Peyer's patch (tissue), 4 donors: ENCODE measurements around the gene IGLL1. TPM values are rescaled to one million over a fixed set of nuclear protein-coding genes. Genes with fewer than 3 reads are reported as not detected.
A peak's percentile ranks its signal among the peaks of the same experiment; 100 is the strongest.

Experiments used
- DNase-seq, 3 donors: peaks; one replicate each; pipeline ENCODE4 v3.0.0-alpha.2; 2017 to 2019
- H3K27ac ChIP-seq, 4 donors: fragments of 200-600 bp; sonication (generic); one replicate each; pipeline ENCODE4 v1.5.1; 2016 to 2019
- H3K27me3 ChIP-seq, 2 donors: fragments of 200-600 bp; sonication (generic); one replicate each; pipeline ENCODE4 v1.5.1; 2019
- H3K36me3 ChIP-seq, 3 donors: fragments of 200-600 bp; sonication (generic); one replicate each; pipeline ENCODE4 v1.5.1; 2016 to 2019
- H3K4me1 ChIP-seq, 4 donors: fragments of 200-600 bp; sonication (generic); one replicate each; pipeline ENCODE4 v1.5.1; 2016 to 2019
- H3K4me3 ChIP-seq, 4 donors: fragments of 200-600 bp; sonication (generic); 1 replicate in 3 of 4; 2 replicates in 1 of 4; pipeline ENCODE4 v1.5.1; 2016 to 2019; ENCODE audit warnings: mild to moderate bottlenecking in 1 of 4
- H3K9me3 ChIP-seq, 4 donors: fragments of 200-600 bp; sonication (generic); one replicate each; pipeline ENCODE4 v1.5.1; 2016 to 2019; ENCODE audit warnings: mild to moderate bottlenecking in 1 of 4
- POLR2A ChIP-seq, 2 donors: fragments of 450-650 bp; IDR thresholded peaks; one replicate each; pipeline ENCODE4 v1.5.1; 2017; ENCODE audit warnings: antibody characterized with exemption in 2 of 2, mild to moderate bottlenecking in 2 of 2, moderate library complexity in 2 of 2
- total RNA-seq, 4 donors: library from RNA; depleted of rRNA; stranded (reverse); fragments of >200 nt; gene quantifications; one replicate each; pipeline ENCODE4 v1.1.0, GENCODE V29; 2016
- TF ChIP-seq, protein P1 (sequence below), 6 experiments: fragments of 450-650 bp in 4 of 6; fragments of 200-600 bp in 2 of 6; sonication (generic) in 1 of 6; IDR thresholded peaks; one replicate each; pipeline ENCODE4 v1.5.1; 2017 to 2019; ENCODE audit warnings: antibody characterized with exemption in 6 of 6, mild to moderate bottlenecking in 3 of 6, moderate library complexity in 1 of 6

The IGLL1 gene
- total RNA-seq, 4 donors from 2014 or later: not detected

DNA sequence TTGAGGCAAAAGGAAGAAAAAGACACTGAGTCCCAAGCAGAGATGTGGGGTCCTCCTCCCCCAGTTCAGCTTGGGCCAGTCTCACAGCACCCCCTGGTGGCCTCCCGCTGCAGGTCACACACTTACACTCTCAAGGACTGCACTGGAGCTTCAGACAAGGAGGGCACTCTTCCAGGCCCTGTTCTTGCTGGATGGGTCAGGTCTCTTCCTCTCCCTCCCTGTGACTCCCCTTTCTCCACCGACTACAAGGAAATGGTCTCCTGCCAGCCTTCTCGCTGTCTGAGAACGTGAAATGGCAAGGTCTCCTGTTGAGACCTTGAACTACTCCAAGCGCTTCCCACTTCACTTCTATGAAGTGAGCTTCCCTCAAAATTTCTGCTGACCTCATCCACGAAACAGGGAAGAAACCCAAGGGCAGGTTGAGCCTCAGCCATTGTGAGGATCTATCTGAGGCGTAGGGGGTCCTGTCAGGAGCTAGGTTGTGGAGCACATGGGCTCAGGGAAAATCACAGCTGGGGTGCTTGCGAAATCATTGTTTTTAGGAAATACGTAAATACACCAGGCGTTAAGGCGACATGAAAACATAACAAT is 11.2 kb upstream of the IGLL1 start:
- no peak overlapping the region for H3K4me3 ChIP-seq
- no peaks in the 10 kb centered on the region for H3K27me3 ChIP-seq
- no peaks in the 10 kb centered on the region for H3K9me3 ChIP-seq
- DNase-seq: peak; percentile 56 to 78 (median 67)
- no peak overlapping the region for H3K27ac ChIP-seq
- TF ChIP-seq, protein P1, sequence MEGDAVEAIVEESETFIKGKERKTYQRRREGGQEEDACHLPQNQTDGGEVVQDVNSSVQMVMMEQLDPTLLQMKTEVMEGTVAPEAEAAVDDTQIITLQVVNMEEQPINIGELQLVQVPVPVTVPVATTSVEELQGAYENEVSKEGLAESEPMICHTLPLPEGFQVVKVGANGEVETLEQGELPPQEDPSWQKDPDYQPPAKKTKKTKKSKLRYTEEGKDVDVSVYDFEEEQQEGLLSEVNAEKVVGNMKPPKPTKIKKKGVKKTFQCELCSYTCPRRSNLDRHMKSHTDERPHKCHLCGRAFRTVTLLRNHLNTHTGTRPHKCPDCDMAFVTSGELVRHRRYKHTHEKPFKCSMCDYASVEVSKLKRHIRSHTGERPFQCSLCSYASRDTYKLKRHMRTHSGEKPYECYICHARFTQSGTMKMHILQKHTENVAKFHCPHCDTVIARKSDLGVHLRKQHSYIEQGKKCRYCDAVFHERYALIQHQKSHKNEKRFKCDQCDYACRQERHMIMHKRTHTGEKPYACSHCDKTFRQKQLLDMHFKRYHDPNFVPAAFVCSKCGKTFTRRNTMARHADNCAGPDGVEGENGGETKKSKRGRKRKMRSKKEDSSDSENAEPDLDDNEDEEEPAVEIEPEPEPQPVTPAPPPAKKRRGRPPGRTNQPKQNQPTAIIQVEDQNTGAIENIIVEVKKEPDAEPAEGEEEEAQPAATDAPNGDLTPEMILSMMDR (IDR thresholded peaks at IDR 0.05): peak; percentile 20 to 70 (median 65)
- TF ChIP-seq POLR2A (IDR thresholded peaks at IDR 0.05): no peak
- no peaks in the 10 kb centered on the region for H3K4me1 ChIP-seq
- H3K36me3 ChIP-seq: no peaks in the 10 kb centered on the region

DNA sequence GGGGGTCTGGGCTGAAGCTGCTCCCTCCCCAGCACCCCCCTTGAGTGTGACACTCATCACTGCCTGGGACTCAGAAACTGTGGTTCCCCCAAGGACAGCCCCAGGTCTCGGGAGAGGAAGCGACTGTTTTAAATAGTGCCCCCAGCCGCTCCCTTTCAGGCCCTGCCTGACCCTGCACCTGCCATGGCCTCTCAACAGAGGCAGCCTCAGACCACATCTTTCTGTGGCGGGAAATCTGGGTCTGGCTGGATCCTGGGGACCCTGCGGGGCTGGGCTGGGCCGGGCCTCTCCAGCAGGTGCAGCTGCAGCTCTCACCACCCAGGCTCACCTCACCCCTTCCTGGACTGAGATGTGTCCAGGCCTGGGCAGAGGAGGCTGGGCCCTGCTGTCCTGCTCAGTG is 3.7 kb upstream of the IGLL1 start:
- no peak for DNase-seq
- Histone ChIP-seq H3K36me3 (no peaks in the 10 kb centered on the region), H3K27me3 (no peaks in the 10 kb centered on the region), H3K4me3 (no peak overlapping the region), H3K4me1 (no peaks in the 10 kb centered on the region), H3K27ac (no peak overlapping the region), H3K9me3 (no peaks in the 10 kb centered on the region)
- TF ChIP-seq, protein P1 (IDR thresholded peaks at IDR 0.05): no peak
- TF ChIP-seq POLR2A (IDR thresholded peaks at IDR 0.05): no peak

DNA sequence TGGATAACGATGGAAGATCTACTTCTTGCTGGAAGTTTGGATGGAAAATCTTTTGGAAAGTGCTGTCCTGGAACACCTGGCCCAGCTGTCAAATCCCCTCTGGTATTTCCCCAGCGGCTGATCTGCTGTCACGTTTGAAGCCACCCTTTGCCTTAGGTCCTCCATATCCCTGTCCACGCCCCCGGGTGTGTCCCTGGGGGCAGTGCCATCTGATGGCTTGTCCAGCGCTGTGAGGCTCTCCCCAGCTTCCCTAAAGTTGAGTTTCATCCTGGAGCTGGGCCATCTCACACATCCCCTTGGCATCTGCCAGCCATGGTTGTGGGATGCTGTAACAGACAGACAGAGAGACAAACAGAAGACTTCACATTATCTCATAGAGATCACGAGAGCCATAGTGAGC is 3.1 kb upstream of the IGLL1 start:
- Histone ChIP-seq H3K27ac (no peak overlapping the region), H3K4me3 (no peak overlapping the region), H3K9me3 (no peaks in the 10 kb centered on the region), H3K27me3 (no peaks in the 10 kb centered on the region), H3K36me3 (no peaks in the 10 kb centered on the region), H3K4me1 (no peaks in the 10 kb centered on the region)
- no peak for TF ChIP-seq POLR2A (IDR thresholded peaks at IDR 0.05)
- TF ChIP-seq, protein P1 (IDR thresholded peaks at IDR 0.05): no peak
- no peak for DNase-seq

DNA sequence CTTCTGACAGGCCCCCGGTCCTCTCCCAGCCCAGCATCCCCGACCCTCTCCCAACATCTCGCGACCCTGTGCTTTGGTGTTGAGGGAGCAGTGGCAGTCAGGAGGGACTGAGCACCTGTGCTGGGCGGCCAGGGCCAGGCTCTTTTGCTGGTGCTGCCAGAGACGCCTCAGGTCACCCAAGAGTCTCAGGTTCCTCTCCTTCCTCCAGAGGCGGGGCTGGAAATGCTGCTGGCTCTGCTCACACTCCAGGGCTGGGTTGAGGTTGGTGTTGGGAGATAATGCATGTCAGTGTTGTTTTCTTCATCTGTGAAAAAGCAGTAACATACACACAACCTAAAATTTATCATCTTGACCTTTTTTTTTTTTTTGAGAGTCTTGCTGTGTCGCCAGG is 1.2 kb upstream of the IGLL1 start:
- Histone ChIP-seq H3K4me1 (no peaks in the 10 kb centered on the region), H3K27ac (no peak overlapping the region)
- TF ChIP-seq, protein P1 (IDR thresholded peaks at IDR 0.05): no peak

DNA sequence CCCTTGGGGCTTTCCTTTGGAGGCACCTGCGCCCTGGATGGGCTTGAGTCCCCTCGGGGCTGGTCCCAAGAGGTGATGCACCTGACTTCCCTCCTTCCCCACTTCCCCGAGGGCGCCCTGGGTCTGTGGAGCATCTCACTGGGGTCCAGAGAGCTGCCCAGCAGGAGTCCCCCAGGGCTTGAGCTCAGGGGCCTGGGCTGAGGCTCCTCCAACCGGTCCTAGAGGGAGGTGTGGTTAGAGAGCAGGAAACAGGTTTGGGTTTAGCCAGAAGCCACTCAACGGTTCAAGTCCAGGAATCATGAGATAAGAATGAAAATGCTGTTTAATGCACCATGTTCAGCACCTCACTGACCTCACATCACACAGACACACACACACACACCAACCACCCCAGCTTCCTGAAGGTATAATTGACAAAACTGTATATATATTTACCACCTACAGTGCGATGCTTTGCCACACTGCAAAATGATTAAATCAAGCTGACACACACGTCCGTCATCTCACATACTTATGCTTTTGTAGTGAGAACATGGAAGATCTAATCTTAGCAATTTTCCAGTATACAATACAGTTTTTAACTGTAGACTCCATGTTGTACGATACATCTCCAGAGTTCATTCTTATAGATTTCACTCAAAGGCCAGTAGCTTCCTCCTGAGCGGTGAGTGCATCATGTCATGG is 628 bp upstream of the IGLL1 start:
- H3K4me1 ChIP-seq: no peaks in the 10 kb centered on the region
- H3K9me3 ChIP-seq: no peaks in the 10 kb centered on the region
- TF ChIP-seq, protein P1 (IDR thresholded peaks at IDR 0.05): no peak
- TF ChIP-seq POLR2A (IDR thresholded peaks at IDR 0.05): no peak
- H3K4me3 ChIP-seq: no peak overlapping the region
- no peak overlapping the region for H3K27ac ChIP-seq
- no peaks in the 10 kb centered on the region for H3K36me3 ChIP-seq
- H3K27me3 ChIP-seq: no peaks in the 10 kb centered on the region
- DNase-seq: no peak

More for the DNA sequence above, 1.2 kb upstream of the IGLL1 start:
- Histone ChIP-seq H3K36me3 (no peaks in the 10 kb centered on the region), H3K27me3 (no peaks in the 10 kb centered on the region), H3K4me3 (no peak overlapping the region), H3K9me3 (no peaks in the 10 kb centered on the region)
- no peak for DNase-seq
